GM20000 (cell line): ENCODE data around the gene SSR2.

Experiments
- DNase-seq: peaks from one replicate; pipeline ENCODE4 v3.0.0; 2012; ENCODE audit warnings: low spot score
- CTCF ChIP-seq: IDR thresholded peaks from 2 replicates; pipeline ENCODE4 v1.5.1; 2012; ENCODE audit warnings: mild to moderate bottlenecking, control low read depth; ENCODE audit errors: extremely low read depth, missing control alignments

The SSR2 gene

GRCh38 chr1:156053768-156054499 lies 33.2 kb upstream of the SSR2 start, which contains the start of gene UBQLN4:
Gene UBQLN4, minus strand, starts transcription at chr1:156053798. Its CDS starts 97 bp downstream, at chr1:156053701.
- DNase-seq: peak; percentile 98
- peak; percentile 92 for TF ChIP-seq CTCF

- peak; percentile 39 for TF ChIP-seq CTCF
- peak; percentile 84 for DNase-seq
These were observed 32.4 kb upstream of the SSR2 start for GRCh38 chr1:156052862-156053767.

- TF ChIP-seq CTCF: no peak
- no peak for DNase-seq
These were observed 30.4 kb upstream of the SSR2 start for GRCh38 chr1:156051011-156051725.

GRCh38 chr1:156050376-156050775 lies 29.6 kb upstream of the SSR2 start:
- DNase-seq: no peak
- TF ChIP-seq CTCF: no peak

- TF ChIP-seq CTCF: no peak
- no peak for DNase-seq
These were observed 28.0 kb upstream of the SSR2 start for GRCh38 chr1:156048663-156049258.

GRCh38 chr1:156045076-156045475 lies 24.3 kb upstream of the SSR2 start:
- no peak for DNase-seq

More at GRCh38 chr1:156045076-156045475, 24.3 kb upstream of the SSR2 start:
- no peak for TF ChIP-seq CTCF
